Transverse colon (tissue), 4 donors: ENCODE measurements around the gene ADD1. TPM values are rescaled to one million over a fixed set of nuclear protein-coding genes. Genes with fewer than 3 reads are reported as not detected.

Source experiments
- DNase-seq: peaks from one replicate; pipeline ENCODE4 v3.0.0-alpha.2; 2019
- H3K27ac ChIP-seq, 4 donors: fragments of 200-600 bp; sonication (generic); 2 replicates each; pipeline ENCODE4 v1.5.1; 2016 to 2018; ENCODE audit warnings: inconsistent platforms in 4 of 4
- H3K27me3 ChIP-seq: fragments of 200-600 bp; sonication (generic); 2 replicates; pipeline ENCODE4 v1.5.1; 2017; ENCODE audit warnings: inconsistent platforms
- H3K36me3 ChIP-seq, 4 donors: fragments of 200-600 bp; sonication (generic); 2 replicates each; pipeline ENCODE4 v1.5.1; 2017 to 2019; ENCODE audit warnings: inconsistent platforms in 4 of 4
- H3K4me1 ChIP-seq, 4 donors: fragments of 200-600 bp; sonication (generic); 2 replicates each; pipeline ENCODE4 v1.5.1; 2017 to 2020; ENCODE audit warnings: inconsistent platforms in 4 of 4
- H3K4me3 ChIP-seq, 4 donors: fragments of 200-600 bp; sonication (generic); 1 replicate in 1 of 4; 2 replicates in 3 of 4; pipeline versions ENCODE4 v1.5.1 to v1.6.1; 2017 to 2019; ENCODE audit warnings: inconsistent platforms in 4 of 4
- H3K9me3 ChIP-seq, 2 donors: fragments of 200-600 bp; sonication (generic); 2 replicates each; pipeline ENCODE4 v1.5.1; 2017 to 2019; ENCODE audit warnings: inconsistent platforms in 2 of 2
- EP300 ChIP-seq: sonication (generic); formaldehyde crosslinking; IDR thresholded peaks from one replicate; pipeline ENCODE4 v1.6.1; 2017; ENCODE audit warnings: antibody characterized with exemption, low read depth
- POLR2A ChIP-seq: fragments of 450-650 bp; IDR thresholded peaks from one replicate; pipeline ENCODE4 v1.6.1; 2016; ENCODE audit warnings: antibody characterized with exemption, mild to moderate bottlenecking, moderate library complexity
- POLR2AphosphoS5 ChIP-seq, 3 donors: sonication (generic); formaldehyde crosslinking; IDR thresholded peaks; one replicate each; pipeline ENCODE4 v1.6.1; 2016; ENCODE audit warnings: antibody characterized with exemption in 3 of 3
- WGBS, 2 donors: methylation state at CpG; one replicate each; pipeline ENCODE4 v1.1.5; 2018; ENCODE audit warnings: low coverage in 1 of 2; 5-methylcytosine and 5-hydroxymethylcytosine counted together
- in situ Hi-C, 4 donors: fragments of 200-750 bp; cut with MboI; loops; one replicate each; pipeline versions ENCODE4 v1.15.0 to v1.15.1; 2017; ENCODE audit warnings: low sequenced_read_pairs in 3 of 4, low pct_ligation_motif_present in 1 of 4, low pct_unique_long_range_greater_than_20kb in 1 of 4
- intact Hi-C: fragments of 100-400 bp; cut with DNase I; formaldehyde crosslinking; loops from one replicate; pipeline ENCODE4 v1.15.1; 2023; ENCODE audit warnings: low total_unique reads
- total RNA-seq, 4 donors: library from RNA; depleted of rRNA; stranded (reverse); fragments of >200 nt; gene quantifications; one replicate each; pipeline ENCODE4 v1.1.0, GENCODE V29; 2016
- TF ChIP-seq, protein P1 (sequence below), 5 experiments: fragments of 200-600 bp in 3 of 5; fragments of 450-650 bp in 2 of 5; sonication (generic) in 3 of 5; IDR thresholded peaks; 1 replicate in 2 of 5; 2 replicates in 3 of 5; pipeline ENCODE4 v1.5.1; 2016 to 2017; ENCODE audit warnings: antibody characterized with exemption in 5 of 5, inconsistent platforms in 3 of 5, mild to moderate bottlenecking in 2 of 5, moderate library complexity in 1 of 5

ADD1 gene
- total RNA-seq, 4 donors from 2014 or later: 218 to 392 (median 299) TPM

DNA sequence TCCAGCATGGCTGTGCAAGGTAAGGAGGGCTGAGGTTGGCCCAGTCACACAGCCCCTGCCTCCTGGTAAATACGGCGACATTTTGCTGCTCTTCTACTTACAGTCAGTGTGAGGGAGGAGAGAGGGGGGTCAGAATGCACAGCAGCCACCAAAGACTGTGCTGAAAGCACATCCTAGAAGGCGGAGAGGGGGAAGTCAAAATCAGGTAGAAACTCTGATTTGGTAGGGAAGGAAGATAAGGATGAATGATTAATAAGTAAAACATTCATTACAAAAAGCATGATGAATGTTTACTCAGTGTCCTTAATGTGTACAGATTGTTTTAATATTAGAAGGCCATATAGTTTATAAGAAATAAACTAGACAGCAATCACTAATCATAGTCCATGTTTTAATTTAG lies 57.5 kb downstream of the ADD1 start:
- H3K4me3 ChIP-seq: no peak overlapping the region
- in situ Hi-C loops: no loop called here
- H3K4me1 ChIP-seq: peaks cover 0 to 3% (median 1%) of the 10 kb centered on the region in 4 donors
- no peaks in the 10 kb centered on the region for H3K27me3 ChIP-seq
- H3K36me3 ChIP-seq: peaks cover 0 to 54% (median 27%) of the 10 kb centered on the region in 4 donors
- TF ChIP-seq POLR2AphosphoS5 (IDR thresholded peaks at IDR 0.05) (no peak), EP300 (no peak), POLR2A (no peak)
- TF ChIP-seq, protein P1, sequence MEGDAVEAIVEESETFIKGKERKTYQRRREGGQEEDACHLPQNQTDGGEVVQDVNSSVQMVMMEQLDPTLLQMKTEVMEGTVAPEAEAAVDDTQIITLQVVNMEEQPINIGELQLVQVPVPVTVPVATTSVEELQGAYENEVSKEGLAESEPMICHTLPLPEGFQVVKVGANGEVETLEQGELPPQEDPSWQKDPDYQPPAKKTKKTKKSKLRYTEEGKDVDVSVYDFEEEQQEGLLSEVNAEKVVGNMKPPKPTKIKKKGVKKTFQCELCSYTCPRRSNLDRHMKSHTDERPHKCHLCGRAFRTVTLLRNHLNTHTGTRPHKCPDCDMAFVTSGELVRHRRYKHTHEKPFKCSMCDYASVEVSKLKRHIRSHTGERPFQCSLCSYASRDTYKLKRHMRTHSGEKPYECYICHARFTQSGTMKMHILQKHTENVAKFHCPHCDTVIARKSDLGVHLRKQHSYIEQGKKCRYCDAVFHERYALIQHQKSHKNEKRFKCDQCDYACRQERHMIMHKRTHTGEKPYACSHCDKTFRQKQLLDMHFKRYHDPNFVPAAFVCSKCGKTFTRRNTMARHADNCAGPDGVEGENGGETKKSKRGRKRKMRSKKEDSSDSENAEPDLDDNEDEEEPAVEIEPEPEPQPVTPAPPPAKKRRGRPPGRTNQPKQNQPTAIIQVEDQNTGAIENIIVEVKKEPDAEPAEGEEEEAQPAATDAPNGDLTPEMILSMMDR (IDR thresholded peaks at IDR 0.05): no peak
- H3K27ac ChIP-seq: peak overlapping the region in 1 of 4 donors; percentile 59
- intact Hi-C loops: no loop called here
- no peak for DNase-seq
- WGBS, 2 donors: 96% methylated on average over 3 of the region's 3 CpGs; no CpG with 5 or more reads in 1 of the 2 donors
- no peaks in the 10 kb centered on the region for H3K9me3 ChIP-seq

GRCh38 chr4:2902126-2902525 lies 58.5 kb downstream of the ADD1 start:
- Histone ChIP-seq H3K36me3 (peaks cover 0 to 61% (median 29%) of the 10 kb centered on the region in 4 donors), H3K4me1 (peaks cover 0 to 4% (median 3%) of the 10 kb centered on the region in 4 donors), H3K27me3 (no peaks in the 10 kb centered on the region), H3K4me3 (no peak overlapping the region), H3K27ac (peak overlapping the region in 2 of 4 donors; percentile 0 to 59), H3K9me3 (no peaks in the 10 kb centered on the region)
- intact Hi-C loops (no loop called here), in situ Hi-C loops (no loop called here)
- no peak for DNase-seq
- 56% methylated on average over 2 of the region's 2 CpGs; no CpG with 5 or more reads in 1 of the 2 donors for WGBS, 2 donors
- TF ChIP-seq, protein P1 (IDR thresholded peaks at IDR 0.05): no peak
- TF ChIP-seq EP300: no peak
- no peak for TF ChIP-seq POLR2A
- peak in 1 of 3 donors; percentile 32 for TF ChIP-seq POLR2AphosphoS5 (IDR thresholded peaks at IDR 0.05)

- peaks cover 0 to 38% (median 15%) of the 10 kb centered on the region in 4 donors for H3K36me3 ChIP-seq
- no peak for DNase-seq
- in situ Hi-C loops: no loop called here
- H3K4me3 ChIP-seq: no peak overlapping the region
- intact Hi-C loops: no loop called here
- TF ChIP-seq EP300: no peak
- no peaks in the 10 kb centered on the region for H3K9me3 ChIP-seq
- H3K4me1 ChIP-seq: peaks cover 0 to 13% (median 3%) of the 10 kb centered on the region in 4 donors
- 89 to 95% methylated on average over 4 to 13 of the region's 13 CpGs for WGBS, 2 donors
- no peak overlapping the region for H3K27ac ChIP-seq
- no peaks in the 10 kb centered on the region for H3K27me3 ChIP-seq
These were observed 61.9 kb downstream of the ADD1 start for GRCh38 chr4:2905544-2905943.

GRCh38 chr4:2906218-2906617 lies 62.6 kb downstream of the ADD1 start:
- Histone ChIP-seq H3K4me3 (no peak overlapping the region), H3K36me3 (peaks cover 0 to 31% (median 12%) of the 10 kb centered on the region in 4 donors), H3K27me3 (no peaks in the 10 kb centered on the region), H3K4me1 (peaks cover 0 to 13% (median 3%) of the 10 kb centered on the region in 4 donors), H3K27ac (no peak overlapping the region), H3K9me3 (no peaks in the 10 kb centered on the region)
- WGBS, 2 donors: 44 to 56% methylated on average over 6 to 8 of the region's 8 CpGs
- TF ChIP-seq, protein P1 (IDR thresholded peaks at IDR 0.05): no peak
- no peak for TF ChIP-seq POLR2A
- no peak for TF ChIP-seq POLR2AphosphoS5 (IDR thresholded peaks at IDR 0.05)
- TF ChIP-seq EP300: no peak
- no peak for DNase-seq
- in situ Hi-C loops: no loop called here
- intact Hi-C loops: no loop called here

- H3K27me3 ChIP-seq: no peaks in the 10 kb centered on the region
- DNase-seq: no peak
- no peak overlapping the region for H3K27ac ChIP-seq
- intact Hi-C loops: no loop called here
- H3K36me3 ChIP-seq: peaks cover 0 to 37% (median 12%) of the 10 kb centered on the region in 4 donors
- no peaks in the 10 kb centered on the region for H3K9me3 ChIP-seq
- in situ Hi-C loops: no loop called here
- H3K4me1 ChIP-seq: peaks cover 0 to 13% (median 0%) of the 10 kb centered on the region in 4 donors
- TF ChIP-seq POLR2A: no peak
- TF ChIP-seq POLR2AphosphoS5 (IDR thresholded peaks at IDR 0.05): no peak
- TF ChIP-seq, protein P1 (IDR thresholded peaks at IDR 0.05): no peak
- TF ChIP-seq EP300: no peak
- H3K4me3 ChIP-seq: no peak overlapping the region
- WGBS, 2 donors: 96 to 100% methylated on average over 1 to 3 of the region's 4 CpGs
These were observed 63.6 kb downstream of the ADD1 start for GRCh38 chr4:2907226-2907625.
